ENCODE data around the gene RET.

GRCh38 chr10:43036481-43037428, 40.1 kb upstream of the RET start:
- TF ChIP-seq, protein P1, sequence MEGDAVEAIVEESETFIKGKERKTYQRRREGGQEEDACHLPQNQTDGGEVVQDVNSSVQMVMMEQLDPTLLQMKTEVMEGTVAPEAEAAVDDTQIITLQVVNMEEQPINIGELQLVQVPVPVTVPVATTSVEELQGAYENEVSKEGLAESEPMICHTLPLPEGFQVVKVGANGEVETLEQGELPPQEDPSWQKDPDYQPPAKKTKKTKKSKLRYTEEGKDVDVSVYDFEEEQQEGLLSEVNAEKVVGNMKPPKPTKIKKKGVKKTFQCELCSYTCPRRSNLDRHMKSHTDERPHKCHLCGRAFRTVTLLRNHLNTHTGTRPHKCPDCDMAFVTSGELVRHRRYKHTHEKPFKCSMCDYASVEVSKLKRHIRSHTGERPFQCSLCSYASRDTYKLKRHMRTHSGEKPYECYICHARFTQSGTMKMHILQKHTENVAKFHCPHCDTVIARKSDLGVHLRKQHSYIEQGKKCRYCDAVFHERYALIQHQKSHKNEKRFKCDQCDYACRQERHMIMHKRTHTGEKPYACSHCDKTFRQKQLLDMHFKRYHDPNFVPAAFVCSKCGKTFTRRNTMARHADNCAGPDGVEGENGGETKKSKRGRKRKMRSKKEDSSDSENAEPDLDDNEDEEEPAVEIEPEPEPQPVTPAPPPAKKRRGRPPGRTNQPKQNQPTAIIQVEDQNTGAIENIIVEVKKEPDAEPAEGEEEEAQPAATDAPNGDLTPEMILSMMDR (IDR thresholded peaks at IDR 0.05) = no peak
- TF ChIP-seq, protein P2, sequence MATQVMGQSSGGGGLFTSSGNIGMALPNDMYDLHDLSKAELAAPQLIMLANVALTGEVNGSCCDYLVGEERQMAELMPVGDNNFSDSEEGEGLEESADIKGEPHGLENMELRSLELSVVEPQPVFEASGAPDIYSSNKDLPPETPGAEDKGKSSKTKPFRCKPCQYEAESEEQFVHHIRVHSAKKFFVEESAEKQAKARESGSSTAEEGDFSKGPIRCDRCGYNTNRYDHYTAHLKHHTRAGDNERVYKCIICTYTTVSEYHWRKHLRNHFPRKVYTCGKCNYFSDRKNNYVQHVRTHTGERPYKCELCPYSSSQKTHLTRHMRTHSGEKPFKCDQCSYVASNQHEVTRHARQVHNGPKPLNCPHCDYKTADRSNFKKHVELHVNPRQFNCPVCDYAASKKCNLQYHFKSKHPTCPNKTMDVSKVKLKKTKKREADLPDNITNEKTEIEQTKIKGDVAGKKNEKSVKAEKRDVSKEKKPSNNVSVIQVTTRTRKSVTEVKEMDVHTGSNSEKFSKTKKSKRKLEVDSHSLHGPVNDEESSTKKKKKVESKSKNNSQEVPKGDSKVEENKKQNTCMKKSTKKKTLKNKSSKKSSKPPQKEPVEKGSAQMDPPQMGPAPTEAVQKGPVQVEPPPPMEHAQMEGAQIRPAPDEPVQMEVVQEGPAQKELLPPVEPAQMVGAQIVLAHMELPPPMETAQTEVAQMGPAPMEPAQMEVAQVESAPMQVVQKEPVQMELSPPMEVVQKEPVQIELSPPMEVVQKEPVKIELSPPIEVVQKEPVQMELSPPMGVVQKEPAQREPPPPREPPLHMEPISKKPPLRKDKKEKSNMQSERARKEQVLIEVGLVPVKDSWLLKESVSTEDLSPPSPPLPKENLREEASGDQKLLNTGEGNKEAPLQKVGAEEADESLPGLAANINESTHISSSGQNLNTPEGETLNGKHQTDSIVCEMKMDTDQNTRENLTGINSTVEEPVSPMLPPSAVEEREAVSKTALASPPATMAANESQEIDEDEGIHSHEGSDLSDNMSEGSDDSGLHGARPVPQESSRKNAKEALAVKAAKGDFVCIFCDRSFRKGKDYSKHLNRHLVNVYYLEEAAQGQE (IDR thresholded peaks at IDR 0.05; ENCODE audit: insufficient read depth in 1 of 2, low read depth in 2 of 2, low read length in 1 of 2) = no peak
- TF ChIP-seq TCF7L2 (IDR thresholded peaks at IDR 0.05; ENCODE audit: low read depth, low read length) (no peak), POLR2AphosphoS5 (IDR thresholded peaks at IDR 0.05; ENCODE audit: low read depth, low read length) (no peak), SIN3A (IDR thresholded peaks at IDR 0.05; ENCODE audit: borderline replicate concordance, insufficient read depth, low read depth, low read length) (no peak)

Data from Panc1 (cell line).